ENCODE results near the gene APBA1.

Gene APBA1

DNA sequence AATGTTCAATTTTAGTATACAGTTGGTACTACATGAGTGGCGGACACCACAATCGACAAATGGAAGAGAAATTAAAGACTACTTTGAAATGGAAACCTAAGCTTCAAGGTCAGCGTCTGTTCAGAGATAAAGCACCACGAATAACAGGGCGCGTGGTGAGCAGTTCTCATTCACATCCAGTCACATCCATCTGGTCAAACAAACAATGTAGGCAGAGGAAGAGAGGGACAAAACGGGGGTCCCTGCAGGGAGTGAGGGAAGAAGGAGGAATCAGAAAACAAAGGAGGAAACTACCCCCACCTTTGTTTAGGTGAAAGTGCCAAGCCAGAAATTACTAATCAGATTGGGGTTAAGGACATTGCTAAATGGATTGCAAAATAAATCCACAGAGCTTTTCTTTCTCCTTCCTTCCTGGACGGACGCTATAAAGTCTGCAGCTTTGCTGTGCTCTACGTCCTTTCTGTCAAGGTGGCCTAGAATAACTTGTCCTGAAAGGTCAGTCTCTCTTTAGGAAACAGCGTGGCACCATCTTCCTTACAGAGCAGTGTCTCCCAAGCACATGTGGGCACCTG, 208.6 kb downstream of the APBA1 start:
- Histone ChIP-seq H2AFZ (ENCODE audit: low read depth, low read length) (no peak overlapping the region), H3K9me3 (ENCODE audit: low read length) (no peaks in the 10 kb centered on the region), H3K27me3 (ENCODE audit: insufficient read depth, low read length) (no peaks in the 10 kb centered on the region), H3K4me1 (ENCODE audit: insufficient read depth, low read length) (peaks cover 7% of the 10 kb centered on the region), H3K36me3 (ENCODE audit: insufficient read depth, low read length) (no peaks in the 10 kb centered on the region), H3K4me3 (ENCODE audit: low read length) (no peak overlapping the region)

- Histone ChIP-seq H3K4me3 (ENCODE audit: low read length) (no peak overlapping the region), H2AFZ (ENCODE audit: low read depth, low read length) (no peak overlapping the region), H3K27me3 (ENCODE audit: insufficient read depth, low read length) (no peaks in the 10 kb centered on the region), H3K4me1 (ENCODE audit: insufficient read depth, low read length) (peaks cover 7% of the 10 kb centered on the region), H3K9me3 (ENCODE audit: low read length) (no peaks in the 10 kb centered on the region), H3K36me3 (ENCODE audit: insufficient read depth, low read length) (no peaks in the 10 kb centered on the region)
These were observed 209.8 kb downstream of the APBA1 start for GRCh38 chr9:69462394-69462793.

DNA sequence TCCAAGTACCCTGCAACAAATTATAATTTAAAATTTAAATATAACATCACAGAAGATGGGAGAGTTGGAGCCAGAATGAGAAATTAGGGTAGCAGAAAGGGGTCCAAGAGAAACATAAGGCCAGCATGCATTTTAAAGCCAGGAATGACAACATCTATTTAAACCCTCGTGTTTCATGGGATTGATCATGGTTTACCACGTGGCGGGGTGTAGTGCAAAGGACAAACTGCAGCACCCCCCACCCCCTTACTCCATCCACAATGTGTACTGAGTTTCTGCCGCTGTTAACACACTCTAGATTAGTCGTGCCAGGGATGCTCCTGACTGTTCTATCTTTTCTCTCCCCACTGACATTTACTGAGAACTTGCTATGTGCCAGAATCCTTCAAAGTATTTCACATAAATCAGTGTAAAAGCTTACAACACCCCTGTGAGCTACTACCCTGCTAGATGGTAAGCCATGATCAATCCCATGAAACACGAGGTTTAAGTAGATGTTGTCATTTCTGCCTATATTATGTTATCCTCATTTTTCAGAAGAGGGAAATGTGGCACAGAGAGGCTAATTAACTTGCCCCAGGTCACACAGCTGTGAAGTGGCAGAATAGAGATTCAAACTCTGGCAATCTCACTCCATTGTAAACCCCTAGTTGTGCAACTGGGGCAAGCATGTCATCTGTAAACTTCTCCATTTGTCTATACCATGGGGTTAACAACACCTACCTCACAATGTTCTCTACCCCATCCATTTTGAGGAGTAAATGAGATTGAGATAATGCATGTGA, 210.9 kb downstream of the APBA1 start:
- Histone ChIP-seq H3K36me3 (ENCODE audit: insufficient read depth, low read length) (no peaks in the 10 kb centered on the region), H3K4me3 (ENCODE audit: low read length) (no peak overlapping the region), H3K4me1 (ENCODE audit: insufficient read depth, low read length) (peaks cover 7% of the 10 kb centered on the region), H3K27me3 (ENCODE audit: insufficient read depth, low read length) (no peaks in the 10 kb centered on the region), H2AFZ (ENCODE audit: low read depth, low read length) (no peak overlapping the region), H3K9me3 (ENCODE audit: low read length) (no peaks in the 10 kb centered on the region)

- H3K4me1 ChIP-seq (ENCODE audit: insufficient read depth, low read length) = peaks cover 7% of the 10 kb centered on the region
These were observed 212.2 kb downstream of the APBA1 start for GRCh38 chr9:69460012-69460411.

GRCh38 chr9:69458176-69458575, 214.0 kb downstream of the APBA1 start:
- Histone ChIP-seq H3K9me3 (ENCODE audit: low read length) (no peaks in the 10 kb centered on the region), H3K4me3 (ENCODE audit: low read length) (no peak overlapping the region), H3K36me3 (ENCODE audit: insufficient read depth, low read length) (no peaks in the 10 kb centered on the region), H3K27me3 (ENCODE audit: insufficient read depth, low read length) (no peaks in the 10 kb centered on the region), H3K4me1 (ENCODE audit: insufficient read depth, low read length) (peaks cover 2% of the 10 kb centered on the region), H2AFZ (ENCODE audit: low read depth, low read length) (no peak overlapping the region)

More at GRCh38 chr9:69460012-69460411, 212.2 kb downstream of the APBA1 start:
- Histone ChIP-seq H2AFZ (ENCODE audit: low read depth, low read length) (no peak overlapping the region), H3K36me3 (ENCODE audit: insufficient read depth, low read length) (no peaks in the 10 kb centered on the region), H3K9me3 (ENCODE audit: low read length) (no peaks in the 10 kb centered on the region), H3K27me3 (ENCODE audit: insufficient read depth, low read length) (no peaks in the 10 kb centered on the region), H3K4me3 (ENCODE audit: low read length) (no peak overlapping the region)

- Histone ChIP-seq H3K9me3 (ENCODE audit: low read length) (no peaks in the 10 kb centered on the region), H3K4me3 (ENCODE audit: low read length) (no peak overlapping the region), H3K27me3 (ENCODE audit: insufficient read depth, low read length) (no peaks in the 10 kb centered on the region), H3K36me3 (ENCODE audit: insufficient read depth, low read length) (no peaks in the 10 kb centered on the region), H2AFZ (ENCODE audit: low read depth, low read length) (no peak overlapping the region), H3K4me1 (ENCODE audit: insufficient read depth, low read length) (no peaks in the 10 kb centered on the region)
These were observed 216.0 kb downstream of the APBA1 start for GRCh38 chr9:69456201-69456600.

- H3K27me3 ChIP-seq (ENCODE audit: insufficient read depth, low read length) = no peaks in the 10 kb centered on the region
- no peak overlapping the region for H2AFZ ChIP-seq (ENCODE audit: low read depth, low read length)
- no peaks in the 10 kb centered on the region for H3K36me3 ChIP-seq (ENCODE audit: insufficient read depth, low read length)
- no peaks in the 10 kb centered on the region for H3K4me1 ChIP-seq (ENCODE audit: insufficient read depth, low read length)
- H3K4me3 ChIP-seq (ENCODE audit: low read length) = no peak overlapping the region
- H3K9me3 ChIP-seq (ENCODE audit: low read length) = no peaks in the 10 kb centered on the region
These were observed 216.9 kb downstream of the APBA1 start for GRCh38 chr9:69455311-69455710.

GRCh38 chr9:69454321-69454720, 217.8 kb downstream of the APBA1 start:
- H3K36me3 ChIP-seq (ENCODE audit: insufficient read depth, low read length) = no peaks in the 10 kb centered on the region
- no peak overlapping the region for H2AFZ ChIP-seq (ENCODE audit: low read depth, low read length)
- no peaks in the 10 kb centered on the region for H3K9me3 ChIP-seq (ENCODE audit: low read length)
- no peaks in the 10 kb centered on the region for H3K27me3 ChIP-seq (ENCODE audit: insufficient read depth, low read length)
- no peaks in the 10 kb centered on the region for H3K4me1 ChIP-seq (ENCODE audit: insufficient read depth, low read length)
- H3K4me3 ChIP-seq (ENCODE audit: low read length) = no peak overlapping the region

- Histone ChIP-seq H3K4me3 (ENCODE audit: low read length) (no peak overlapping the region), H3K4me1 (ENCODE audit: insufficient read depth, low read length) (no peaks in the 10 kb centered on the region), H3K27me3 (ENCODE audit: insufficient read depth, low read length) (no peaks in the 10 kb centered on the region), H2AFZ (ENCODE audit: low read depth, low read length) (no peak overlapping the region), H3K36me3 (ENCODE audit: insufficient read depth, low read length) (no peaks in the 10 kb centered on the region), H3K9me3 (ENCODE audit: low read length) (no peaks in the 10 kb centered on the region)
These were observed 218.4 kb downstream of the APBA1 start for GRCh38 chr9:69453746-69454145.

DNA sequence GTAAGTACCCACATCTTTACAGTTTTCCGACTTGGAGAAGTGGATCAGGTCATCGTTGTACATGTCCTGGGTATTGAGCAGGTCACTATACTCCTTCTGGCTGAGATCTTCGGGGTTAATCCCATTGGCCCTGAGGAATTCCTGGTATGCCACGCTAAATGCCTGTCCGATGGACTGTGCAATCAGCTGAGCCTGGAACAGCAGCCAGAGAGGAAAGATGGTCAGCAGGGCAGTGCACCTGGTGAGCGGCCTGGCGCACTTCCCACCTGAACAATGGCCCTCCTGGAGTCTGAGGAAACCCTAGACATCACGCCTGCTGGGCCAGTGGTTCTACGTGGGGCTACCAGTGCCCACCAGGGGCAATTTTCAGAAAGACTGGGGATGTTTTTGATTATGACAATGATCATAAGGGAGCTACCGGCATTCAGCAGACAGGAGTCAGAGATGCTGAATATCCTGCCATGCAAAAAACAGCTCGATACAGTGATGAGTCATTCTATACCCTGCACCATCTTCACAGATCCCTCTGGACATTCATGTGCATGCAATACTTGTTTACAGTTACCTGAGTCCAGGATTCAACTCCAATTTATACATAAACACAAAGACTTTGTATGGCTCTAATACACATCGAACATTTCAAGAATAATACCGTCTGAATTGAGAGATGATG, 219.9 kb downstream of the APBA1 start:
- H3K36me3 ChIP-seq (ENCODE audit: insufficient read depth, low read length) = no peaks in the 10 kb centered on the region
- H3K27me3 ChIP-seq (ENCODE audit: insufficient read depth, low read length) = no peaks in the 10 kb centered on the region
- H3K9me3 ChIP-seq (ENCODE audit: low read length) = no peaks in the 10 kb centered on the region
- H3K4me3 ChIP-seq (ENCODE audit: low read length) = no peak overlapping the region
- no peak overlapping the region for H2AFZ ChIP-seq (ENCODE audit: low read depth, low read length)
- H3K4me1 ChIP-seq (ENCODE audit: insufficient read depth, low read length) = no peaks in the 10 kb centered on the region

GRCh38 chr9:69446496-69446895, 225.7 kb downstream of the APBA1 start:
- Histone ChIP-seq H3K4me1 (ENCODE audit: insufficient read depth, low read length) (peaks cover 22% of the 10 kb centered on the region), H3K9me3 (ENCODE audit: low read length) (no peaks in the 10 kb centered on the region), H2AFZ (ENCODE audit: low read depth, low read length) (no peak overlapping the region)

DNA sequence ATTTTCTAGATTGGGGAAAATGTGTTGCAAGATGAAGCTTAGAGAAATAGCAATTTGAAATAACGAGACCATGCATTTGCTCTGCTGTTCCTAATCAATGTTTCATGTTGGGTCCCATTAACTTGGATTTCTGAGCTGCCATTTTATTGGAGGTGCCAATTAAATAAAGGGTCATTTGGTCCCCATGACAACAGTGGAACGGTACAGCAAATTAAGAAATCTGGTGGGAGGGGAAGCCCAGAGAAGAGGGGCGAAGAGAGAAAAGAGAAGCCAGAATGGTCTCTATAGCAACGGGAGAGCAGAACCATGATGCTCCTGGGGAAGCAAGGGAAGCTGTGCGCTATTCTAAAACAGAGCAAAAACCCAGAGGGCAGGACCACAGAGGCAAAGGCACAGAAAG, 226.9 kb downstream of the APBA1 start:
- Histone ChIP-seq H3K4me1 (ENCODE audit: insufficient read depth, low read length) (peaks cover 22% of the 10 kb centered on the region), H3K36me3 (ENCODE audit: insufficient read depth, low read length) (no peaks in the 10 kb centered on the region), H2AFZ (ENCODE audit: low read depth, low read length) (no peak overlapping the region), H3K4me3 (ENCODE audit: low read length) (no peak overlapping the region), H3K27me3 (ENCODE audit: insufficient read depth, low read length) (no peaks in the 10 kb centered on the region), H3K9me3 (ENCODE audit: low read length) (no peaks in the 10 kb centered on the region)

More at GRCh38 chr9:69446496-69446895, 225.7 kb downstream of the APBA1 start:
- Histone ChIP-seq H3K27me3 (ENCODE audit: insufficient read depth, low read length) (no peaks in the 10 kb centered on the region), H3K36me3 (ENCODE audit: insufficient read depth, low read length) (no peaks in the 10 kb centered on the region), H3K4me3 (ENCODE audit: low read length) (no peak overlapping the region)

GRCh38 chr9:69444791-69445190, 227.4 kb downstream of the APBA1 start:
- Histone ChIP-seq H2AFZ (ENCODE audit: low read depth, low read length) (no peak overlapping the region), H3K27me3 (ENCODE audit: insufficient read depth, low read length) (no peaks in the 10 kb centered on the region), H3K4me1 (ENCODE audit: insufficient read depth, low read length) (peaks cover 22% of the 10 kb centered on the region), H3K36me3 (ENCODE audit: insufficient read depth, low read length) (no peaks in the 10 kb centered on the region), H3K4me3 (ENCODE audit: low read length) (no peak overlapping the region), H3K9me3 (ENCODE audit: low read length) (no peaks in the 10 kb centered on the region)
